GM19452 (cell line): ENCODE measurements around the gene DNMT3A.

Source experiments
- ATAC-seq: cut with Tn5 transposase; IDR thresholded peaks from one replicate; pipeline ENCODE4 v1.9.1; 2021; ENCODE audit not compliant: unreplicated experiment

DNMT3A gene

DNA sequence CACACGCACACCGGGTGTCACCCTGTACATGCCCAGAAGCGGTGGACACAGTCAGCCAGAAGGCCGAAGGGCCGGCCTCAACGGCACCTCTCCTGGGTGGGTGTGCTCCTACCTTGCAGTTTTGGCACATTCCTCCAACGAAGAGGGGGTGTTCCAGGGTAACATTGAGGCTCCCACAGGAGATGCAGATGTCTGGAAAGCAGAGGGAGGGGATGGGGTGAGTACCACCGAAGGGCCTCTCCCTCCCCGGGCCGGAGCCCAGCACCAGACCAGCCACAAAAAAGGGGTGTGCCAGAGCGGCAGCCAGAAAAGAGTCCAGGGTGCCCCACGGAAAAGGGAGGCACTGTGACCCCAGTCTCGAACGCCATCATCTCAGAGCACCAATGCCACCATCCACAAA, 96.6 kb downstream of the DNMT3A start:
- no peak for ATAC-seq

DNA sequence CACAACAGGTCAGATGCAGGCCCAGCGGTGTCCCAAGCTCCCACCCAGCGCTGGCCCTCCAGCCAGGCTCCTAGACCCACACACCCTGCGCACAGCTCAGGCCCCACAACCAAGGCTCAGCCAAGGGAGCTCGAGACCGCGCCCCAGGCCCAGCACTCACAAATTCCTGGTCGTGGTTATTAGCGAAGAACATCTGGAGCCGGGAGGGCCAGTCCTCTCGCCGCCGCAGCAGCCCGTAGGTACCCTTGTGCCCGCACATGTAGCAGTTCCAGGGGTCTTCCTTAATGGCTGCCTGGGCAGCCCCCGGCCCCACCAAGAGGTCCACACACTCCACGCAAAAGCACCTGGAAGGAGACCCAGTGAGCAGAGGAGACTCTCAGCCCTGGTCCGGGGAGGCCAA, 97.7 kb downstream of the DNMT3A start:
- no peak for ATAC-seq

DNA sequence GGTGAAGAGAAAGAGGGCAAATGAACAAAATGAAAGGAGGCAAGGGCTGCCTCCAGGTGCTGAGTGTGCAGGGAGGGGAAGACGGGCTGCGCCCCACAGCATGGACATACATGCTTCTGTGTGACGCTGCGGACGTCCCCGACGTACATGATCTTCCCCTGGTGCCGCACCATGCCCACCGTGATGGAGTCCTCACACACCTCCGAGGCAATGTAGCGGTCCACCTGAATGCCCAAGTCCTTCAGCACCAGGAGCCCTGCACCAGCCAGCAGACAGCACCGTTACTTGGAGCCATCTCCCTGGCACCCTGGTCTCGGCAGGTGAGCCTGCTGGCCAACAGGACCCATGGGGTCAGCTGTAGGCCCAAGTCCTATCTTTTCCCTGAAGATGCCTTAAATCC, 100.3 kb downstream of the DNMT3A start:
- no peak for ATAC-seq

DNA sequence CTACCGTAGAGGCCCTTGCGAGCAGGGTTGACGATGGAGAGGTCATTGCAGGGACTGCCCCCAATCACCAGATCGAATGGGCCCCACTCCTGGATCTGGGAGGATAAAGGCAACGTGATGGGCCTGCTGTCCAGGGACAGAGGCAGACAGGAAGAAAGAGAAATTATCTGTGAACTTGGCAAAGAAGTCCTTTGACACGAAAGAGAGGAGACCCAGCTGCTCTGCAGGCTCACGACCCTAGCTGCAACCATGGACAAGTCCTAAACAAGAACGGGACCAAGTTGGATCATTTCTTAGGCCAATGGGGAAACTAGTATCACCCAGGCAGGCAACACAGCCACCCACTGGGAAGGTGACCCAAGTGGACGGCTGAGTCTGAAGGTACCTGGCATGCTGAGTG, 101.1 kb downstream of the DNMT3A start:
- ATAC-seq: no peak

DNA sequence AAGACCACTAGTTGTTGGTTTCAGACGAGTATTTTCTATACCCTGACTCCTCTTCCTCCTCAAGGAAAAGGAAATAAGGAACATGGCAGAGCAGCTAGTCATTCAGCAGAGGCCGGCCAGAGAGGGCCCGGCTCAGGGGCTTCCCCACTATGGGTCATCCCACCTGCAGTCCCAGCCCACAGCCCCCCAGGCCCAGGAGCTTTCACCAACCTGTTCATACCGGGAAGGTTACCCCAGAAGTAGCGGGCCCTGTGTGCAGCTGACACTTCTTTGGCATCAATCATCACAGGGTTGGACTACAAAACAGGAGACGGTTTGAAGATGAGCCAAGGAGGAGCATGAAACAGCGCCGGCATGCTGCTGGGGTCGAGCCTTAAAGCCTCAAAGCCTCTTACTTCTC, 102.8 kb downstream of the DNMT3A start:
- ATAC-seq: no peak

DNA sequence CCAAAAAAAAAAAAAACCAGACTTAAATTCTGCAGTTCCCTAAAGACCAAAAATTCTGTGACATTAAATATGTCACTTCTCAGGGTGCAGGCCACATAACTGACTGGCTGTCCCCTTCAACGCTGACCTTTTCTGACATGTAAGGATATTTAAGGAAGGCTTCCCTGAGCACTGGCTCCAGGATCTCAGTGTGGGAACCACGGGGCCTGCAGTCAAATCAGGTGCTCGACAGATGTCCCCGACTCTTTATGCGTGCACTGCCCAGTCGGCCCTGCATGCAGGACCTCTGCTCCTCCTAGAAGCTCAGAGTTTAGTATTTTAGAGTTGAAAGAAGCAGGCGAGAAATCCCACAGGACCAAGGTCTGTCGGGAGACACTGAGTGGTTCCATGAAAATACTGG, 104.0 kb downstream of the DNMT3A start:
- no peak for ATAC-seq

DNA sequence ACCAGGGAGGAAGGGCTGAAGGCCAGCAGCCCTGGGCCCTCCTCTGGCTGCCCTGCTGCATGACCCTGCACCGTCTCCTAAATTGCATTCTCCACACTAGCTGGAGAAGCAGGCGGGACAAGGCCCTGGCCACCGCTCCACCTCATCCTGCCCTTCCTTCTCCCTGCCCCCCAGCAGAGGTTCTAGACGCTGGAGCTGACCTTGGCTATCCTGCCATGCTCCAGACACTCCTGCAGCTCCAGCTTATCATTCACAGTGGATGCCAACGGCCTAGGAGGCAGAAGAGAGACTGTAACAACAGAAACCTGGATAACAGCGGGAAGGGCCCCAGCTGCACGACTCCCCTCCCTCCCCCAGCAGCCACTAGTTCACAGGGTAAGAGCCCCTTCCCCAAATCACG, 105.0 kb downstream of the DNMT3A start:
- no peak for ATAC-seq

DNA sequence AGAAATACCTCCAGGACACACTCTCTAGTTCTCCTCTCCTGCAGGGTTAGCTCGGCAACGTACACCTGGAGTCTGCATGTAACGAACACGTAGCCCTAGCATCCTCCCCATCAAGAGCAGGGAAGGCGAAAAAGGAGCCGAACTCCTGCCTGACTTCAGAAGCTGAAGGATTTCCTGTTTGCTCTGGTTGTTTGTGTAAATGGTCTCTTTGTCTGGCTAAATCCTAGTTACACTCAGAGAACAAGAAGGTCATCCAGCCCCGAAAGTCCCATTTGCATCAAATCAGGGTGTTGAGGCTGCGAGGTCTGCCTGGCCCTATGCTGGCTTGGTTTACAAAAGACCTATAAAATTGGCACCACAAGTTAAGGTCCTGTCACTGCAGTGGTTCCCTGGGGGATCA, 107.0 kb downstream of the DNMT3A start:
- no peak for ATAC-seq

DNA sequence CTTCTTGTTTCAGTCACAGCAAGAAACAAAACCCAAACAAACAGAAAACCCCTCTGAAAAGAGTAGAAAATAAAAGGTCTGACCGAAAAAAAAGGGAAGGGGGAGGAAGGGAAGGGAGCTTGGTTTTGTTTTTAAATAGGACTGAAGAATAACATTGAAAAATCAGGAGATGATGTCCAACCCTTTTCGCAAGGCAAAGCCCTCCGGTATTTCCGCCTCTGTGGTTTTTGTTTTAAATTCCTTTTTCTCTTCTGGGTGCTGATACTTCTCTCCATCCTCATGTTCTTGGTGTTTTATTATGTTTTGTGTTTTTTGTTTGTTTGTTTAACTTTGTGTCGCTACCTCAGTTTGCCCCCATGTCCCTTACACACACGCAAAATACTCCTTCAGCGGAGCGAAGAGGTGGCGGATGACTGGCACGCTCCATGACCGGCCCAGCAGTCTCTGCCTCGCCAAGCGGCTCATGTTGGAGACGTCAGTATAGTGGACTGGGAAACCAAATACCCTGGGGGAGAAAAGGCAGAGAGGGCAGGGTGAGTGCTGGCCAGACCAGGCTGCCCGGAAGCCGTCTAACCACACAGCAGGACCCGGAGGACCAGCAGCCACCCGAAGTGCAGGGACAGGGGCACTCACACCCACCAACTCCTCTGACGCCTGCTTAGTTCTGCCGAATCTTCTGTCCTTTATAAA, 107.7 kb downstream of the DNMT3A start:
- ATAC-seq: no peak

DNA sequence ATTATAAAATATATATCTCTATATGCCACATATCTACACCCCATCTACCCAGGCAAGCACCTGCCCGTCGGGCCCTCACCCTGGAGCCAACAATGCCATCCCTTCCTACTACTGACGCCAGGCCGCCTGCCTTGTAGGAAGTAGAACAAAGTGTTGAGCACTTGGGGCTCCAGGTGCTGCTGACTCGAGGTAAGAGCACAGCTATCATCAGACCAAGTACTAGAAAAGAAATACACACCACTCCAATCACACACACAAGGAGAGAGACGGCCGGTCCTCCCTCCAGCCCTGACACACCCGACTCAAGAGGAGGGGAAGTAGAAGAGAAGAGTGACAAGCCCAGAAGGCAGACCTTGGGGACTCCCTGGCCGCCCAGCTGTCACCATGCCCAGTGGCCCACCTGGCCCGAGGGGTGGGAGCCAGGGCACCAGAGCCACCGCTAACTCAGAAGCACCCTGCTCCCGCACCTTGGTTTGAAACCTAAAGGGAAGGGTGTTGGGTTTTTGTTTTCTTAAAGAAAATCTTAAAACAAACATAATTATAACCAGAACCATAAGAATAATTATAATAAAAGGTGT, 109.4 kb downstream of the DNMT3A start:
- no peak for ATAC-seq

DNA sequence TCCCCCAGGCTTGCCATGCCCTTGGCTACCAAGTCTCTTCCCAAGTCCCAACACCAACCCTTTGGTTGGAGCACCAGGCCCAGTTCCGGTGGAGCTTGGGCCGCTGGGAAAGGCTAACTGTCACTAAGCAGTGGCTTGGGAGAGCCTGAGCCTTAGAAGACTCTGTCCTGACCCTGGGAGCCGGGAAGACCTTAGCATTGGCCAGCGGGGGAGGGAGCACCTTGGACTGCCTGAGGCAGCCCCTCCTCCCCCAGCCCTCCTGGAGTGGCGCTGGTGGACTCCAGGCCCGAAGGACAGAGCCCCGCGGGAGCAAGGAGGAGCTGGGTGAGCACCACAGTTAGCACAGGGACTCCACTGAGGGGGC, 110.8 kb downstream of the DNMT3A start:
- no peak for ATAC-seq

DNA sequence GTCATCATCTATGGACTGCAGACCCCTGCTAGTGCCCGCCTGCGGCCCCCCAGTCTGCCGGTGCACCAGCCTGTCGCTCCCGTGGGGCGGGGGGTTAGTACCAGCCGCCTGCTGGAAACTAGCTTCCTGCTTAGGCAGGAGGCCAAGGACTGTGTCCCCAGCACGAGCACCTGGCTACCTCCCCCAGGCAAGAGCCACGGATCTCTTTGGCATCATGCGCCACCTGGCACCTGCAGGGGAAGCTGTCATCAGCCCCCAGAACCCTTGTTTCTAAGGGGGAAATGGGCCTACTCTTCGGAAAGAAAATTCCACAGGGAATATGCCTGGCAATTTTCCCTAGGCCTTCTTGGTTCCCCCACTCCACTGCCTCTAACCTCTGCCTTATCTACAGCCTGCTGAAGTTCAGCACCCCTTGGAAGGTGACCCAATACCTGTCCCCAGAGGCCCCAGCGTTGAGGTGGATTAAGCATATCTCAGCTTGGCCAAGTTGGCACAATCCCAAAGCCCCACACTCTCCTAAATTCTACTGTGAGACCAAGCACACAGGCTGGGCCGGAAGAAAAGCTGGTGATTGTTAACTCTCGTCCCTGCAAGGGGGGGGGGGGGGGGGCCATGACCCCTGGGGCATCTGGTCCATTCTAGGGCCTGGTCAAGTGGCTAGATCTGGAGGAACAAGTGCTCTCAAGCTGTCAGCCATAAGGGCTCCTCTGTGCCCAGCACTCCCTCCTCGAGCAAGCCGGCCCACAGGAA, 111.4 kb downstream of the DNMT3A start:
- ATAC-seq: no peak

DNA sequence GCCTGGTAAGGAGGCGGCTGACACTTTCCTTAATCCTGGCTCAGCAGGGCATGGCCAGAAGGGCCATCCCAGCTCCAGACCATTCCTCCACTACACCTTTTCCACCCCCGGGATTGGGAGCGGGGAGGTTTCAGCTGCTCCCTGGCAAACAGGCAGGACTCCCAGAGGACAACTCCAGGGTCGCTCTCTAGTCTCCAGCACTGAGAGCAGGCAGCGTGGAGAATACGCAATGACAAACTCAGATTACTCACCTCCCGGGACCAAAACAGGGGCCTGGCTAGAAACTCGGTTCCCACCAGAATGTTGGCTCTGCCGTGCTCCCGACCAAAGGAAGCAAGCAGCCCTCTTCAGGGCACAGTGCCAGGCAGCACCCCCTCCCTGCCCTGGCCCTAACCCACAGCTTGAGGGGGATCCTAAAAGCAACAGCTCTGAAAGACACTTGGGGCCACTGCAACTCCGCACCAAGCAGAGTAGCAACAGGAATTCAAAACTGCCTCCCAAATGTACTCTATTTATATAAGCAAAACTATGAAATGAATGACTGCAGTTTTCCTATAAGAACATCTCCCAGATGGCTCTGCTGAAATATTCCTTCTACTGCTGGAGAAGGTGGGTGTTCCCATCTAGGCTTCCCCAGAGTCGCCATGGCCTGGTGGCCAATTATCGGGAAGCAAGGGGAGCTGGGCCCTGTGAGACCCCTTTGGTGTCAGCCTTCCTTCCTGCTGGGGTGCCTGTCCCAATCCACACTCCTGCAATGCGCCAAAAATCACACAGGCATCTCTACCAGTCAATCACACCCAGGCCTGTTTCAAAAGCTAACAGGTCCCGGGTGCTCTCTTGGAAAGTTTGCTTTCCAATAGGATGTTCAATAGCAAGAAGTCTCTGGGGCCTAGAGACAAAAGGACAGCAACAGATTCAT, 112.2 kb downstream of the DNMT3A start:
- no peak for ATAC-seq

DNA sequence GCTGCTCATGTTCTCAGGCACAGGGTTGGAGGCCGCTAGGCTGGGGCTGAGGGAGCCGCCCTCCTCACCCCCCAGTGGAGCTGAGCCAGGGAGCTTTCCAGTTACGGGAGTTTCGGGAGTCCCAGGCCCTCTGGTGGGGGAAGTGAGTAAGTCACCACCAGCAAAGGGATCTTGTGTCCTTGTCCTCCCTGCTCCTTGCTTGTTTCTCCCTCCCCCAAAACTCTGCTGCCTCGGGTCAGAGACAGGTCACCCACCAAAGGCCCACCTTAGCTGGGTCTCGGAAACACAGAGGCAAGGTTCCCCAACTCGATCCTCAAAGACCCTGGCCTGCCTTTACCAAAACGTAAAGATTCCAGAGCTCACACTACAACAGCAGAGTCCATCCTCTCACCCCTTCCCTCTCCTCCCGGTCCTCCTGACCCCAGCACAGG, 112.9 kb downstream of the DNMT3A start:
- no peak for ATAC-seq

DNA sequence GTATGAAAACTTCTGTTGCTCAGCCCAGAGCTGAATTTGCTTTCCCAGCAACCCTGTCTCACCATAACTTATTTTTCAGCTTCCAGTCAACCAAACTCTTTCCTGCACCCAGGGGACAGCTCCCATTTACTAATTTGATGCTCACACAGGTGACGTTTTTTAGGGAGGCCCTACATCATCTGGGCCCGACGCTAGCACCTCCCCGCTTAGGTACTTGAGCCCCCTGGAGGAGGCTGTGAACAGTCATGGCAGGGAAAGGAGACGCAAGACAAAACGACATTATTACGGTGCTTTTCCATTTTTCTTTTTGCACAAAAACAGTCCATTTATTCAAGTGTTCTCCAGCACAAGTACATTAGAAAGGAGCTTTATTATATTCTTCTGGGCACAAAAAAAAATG, 114.1 kb downstream of the DNMT3A start:
- no peak for ATAC-seq

DNA sequence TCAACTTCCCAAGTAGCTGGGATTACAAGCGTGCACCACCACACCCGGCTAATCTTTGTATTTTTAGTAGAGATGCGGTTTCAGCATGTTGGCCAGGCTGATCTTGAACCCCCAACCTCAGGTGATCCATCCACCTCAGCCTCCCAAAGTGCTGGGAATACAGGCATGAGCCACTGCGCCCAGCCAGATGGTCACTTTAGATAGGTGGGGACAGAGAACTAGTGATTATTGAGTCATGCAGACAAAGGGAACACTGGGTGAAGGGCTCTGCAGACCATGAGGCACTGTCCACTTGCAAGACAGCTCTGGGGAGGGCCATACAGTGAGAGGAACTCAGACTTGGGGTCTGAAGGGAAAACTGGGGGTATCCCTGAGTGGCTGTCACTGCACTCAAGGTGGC, 114.9 kb downstream of the DNMT3A start:
- ATAC-seq: no peak

DNA sequence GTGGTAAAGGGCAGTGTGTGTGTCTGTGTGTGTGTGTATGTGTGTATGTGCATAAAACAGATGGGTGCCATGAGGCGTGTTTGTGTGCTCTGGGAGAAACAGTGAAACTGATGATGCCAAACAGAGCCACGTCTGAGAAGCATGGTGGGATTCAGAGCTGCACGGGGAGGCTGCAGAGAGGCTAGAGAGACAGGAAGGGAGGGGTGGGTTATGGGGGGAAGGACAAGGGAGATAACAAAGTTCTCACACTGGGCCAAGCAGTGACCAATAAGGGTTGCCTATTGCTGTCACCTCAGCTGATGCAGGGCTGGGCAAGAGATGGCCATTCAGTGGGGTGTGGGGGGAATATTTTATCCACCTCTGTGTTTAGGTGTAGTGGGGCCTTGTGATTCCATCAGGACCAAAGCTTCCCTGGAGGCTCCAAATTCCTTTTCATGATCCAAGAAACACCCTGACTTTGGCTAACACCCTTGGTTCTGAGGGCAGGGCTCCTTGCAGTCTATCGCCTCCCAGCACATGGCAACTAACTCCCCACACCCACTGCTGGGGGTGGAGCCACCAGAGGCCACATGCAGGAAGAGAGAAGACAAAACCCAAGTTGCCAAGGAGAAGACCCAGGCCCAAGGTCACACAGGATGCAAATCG, 119.1 kb downstream of the DNMT3A start:
- no peak for ATAC-seq

DNA sequence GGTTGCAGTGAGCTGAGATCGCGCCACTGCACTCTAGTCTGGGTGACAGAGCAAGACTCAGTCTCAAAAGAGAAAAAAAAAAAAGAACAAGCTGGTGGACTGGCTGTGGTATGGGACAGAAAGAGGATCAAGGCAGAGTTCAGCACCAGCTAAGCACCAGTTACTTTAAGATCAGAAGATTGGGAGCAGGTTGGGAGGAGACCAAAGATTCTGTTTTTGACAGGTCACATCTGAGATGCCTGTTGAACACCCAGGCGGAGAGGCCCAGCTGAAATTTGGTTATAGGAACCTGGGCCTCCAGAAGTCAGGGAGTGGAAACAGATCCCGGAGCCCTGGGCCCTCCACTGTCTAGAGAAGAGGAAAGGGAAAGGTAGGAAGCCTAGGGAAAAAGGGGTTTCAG, 120.1 kb downstream of the DNMT3A start:
- ATAC-seq: no peak

DNA sequence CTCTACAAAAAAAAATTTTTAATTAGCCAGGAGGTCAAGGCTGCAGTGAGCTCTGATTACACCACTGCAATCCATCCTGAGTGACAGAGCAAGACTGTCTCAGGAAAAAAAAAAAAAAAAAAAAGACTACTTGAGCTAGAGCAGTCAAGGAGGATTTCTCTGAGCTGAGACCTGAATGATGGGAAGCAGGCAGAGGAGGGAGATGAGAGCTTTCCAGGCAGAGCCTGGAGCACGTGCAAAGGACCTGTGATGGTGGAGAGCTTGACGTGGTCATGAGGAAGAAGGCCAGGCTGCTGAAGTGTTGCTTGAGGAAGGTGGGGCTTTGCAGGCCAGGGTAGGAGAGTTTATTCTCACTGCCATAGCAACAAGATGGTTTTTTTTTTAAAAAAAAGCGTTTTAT, 121.4 kb downstream of the DNMT3A start:
- ATAC-seq: no peak

DNA sequence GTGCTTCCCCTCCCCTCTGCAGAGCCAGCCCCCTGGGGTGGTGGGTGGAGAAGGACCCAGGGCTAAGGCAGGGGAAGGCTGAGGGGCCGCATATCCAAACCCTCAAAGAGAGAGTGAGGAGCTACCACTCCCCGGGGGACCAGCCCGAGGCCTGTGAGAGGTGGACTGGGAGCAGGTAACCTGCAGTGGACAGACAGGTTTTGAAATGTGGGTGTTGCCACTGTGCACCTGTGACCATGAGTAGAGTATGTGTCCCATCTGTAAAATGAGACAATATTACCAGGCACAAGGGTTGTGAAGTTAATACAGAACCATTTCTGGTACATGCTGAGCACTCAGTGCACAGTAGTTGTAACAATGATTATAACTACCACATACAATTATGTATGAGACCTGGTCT, 122.1 kb downstream of the DNMT3A start:
- no peak for ATAC-seq

DNA sequence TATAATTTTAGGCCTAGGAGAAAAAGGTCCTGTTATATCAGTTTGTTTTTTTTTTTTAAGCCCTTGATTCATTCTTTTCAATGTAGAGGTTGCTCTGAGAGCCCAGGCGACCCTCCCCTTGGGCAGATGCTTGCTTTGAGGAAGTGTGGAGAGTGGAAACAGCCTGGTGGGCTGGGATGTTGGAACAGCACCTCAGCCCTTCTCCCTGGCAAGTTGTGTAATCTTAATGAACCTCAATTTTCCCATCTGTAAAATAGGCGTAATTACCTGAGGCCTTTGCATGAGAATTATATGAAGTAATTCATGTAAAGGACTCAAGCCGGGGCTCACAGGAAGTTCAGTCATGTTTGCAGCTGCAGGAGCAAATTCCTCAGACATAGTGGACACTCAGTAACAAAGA, 123.6 kb downstream of the DNMT3A start:
- no peak for ATAC-seq
